Measurements from ENCODE around the gene CLPTM1L. TPM values are rescaled to one million over a fixed set of nuclear protein-coding genes. Genes with fewer than 3 reads are reported as not detected.

The CLPTM1L gene
- total RNA-seq, 1 donor from 2014 or later = 100 TPM

DNA sequence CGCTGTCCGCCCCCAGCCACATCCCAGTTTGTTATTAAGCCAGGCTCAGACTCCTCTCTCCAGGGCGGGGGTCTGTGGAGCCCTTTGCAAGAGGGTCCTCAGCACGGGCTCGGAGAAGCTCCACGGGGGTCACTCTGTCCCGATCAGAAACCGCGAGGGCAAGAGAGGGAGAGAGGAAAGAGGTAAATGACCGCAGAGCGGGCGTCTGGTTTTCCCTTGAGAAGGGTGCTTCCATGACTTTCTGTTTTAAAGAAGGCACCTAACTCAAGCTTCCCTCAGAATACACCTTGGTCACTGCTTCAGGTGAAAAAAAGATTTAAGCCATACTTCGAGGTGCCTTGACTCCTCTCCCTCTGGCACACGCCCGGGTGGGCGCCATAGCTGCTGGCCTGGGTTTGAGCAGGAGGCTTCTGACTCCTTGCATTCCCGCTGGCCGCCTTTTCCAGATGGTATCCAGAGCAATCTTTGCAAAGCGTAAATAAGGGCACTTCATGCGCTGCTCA is 44.3 kb downstream of the CLPTM1L start:
- Mint-ChIP-seq H3K27me3 (no peaks in the 10 kb centered on the region), H3K27ac (no peak overlapping the region), H3K4me1 (peaks cover 5% of the 10 kb centered on the region), H3K4me3 (no peak overlapping the region), H3K9me3 (peaks cover 4% of the 10 kb centered on the region), H3K36me3 (ENCODE audit: low read depth) (no peaks in the 10 kb centered on the region)
- TF ChIP-seq, protein P1, sequence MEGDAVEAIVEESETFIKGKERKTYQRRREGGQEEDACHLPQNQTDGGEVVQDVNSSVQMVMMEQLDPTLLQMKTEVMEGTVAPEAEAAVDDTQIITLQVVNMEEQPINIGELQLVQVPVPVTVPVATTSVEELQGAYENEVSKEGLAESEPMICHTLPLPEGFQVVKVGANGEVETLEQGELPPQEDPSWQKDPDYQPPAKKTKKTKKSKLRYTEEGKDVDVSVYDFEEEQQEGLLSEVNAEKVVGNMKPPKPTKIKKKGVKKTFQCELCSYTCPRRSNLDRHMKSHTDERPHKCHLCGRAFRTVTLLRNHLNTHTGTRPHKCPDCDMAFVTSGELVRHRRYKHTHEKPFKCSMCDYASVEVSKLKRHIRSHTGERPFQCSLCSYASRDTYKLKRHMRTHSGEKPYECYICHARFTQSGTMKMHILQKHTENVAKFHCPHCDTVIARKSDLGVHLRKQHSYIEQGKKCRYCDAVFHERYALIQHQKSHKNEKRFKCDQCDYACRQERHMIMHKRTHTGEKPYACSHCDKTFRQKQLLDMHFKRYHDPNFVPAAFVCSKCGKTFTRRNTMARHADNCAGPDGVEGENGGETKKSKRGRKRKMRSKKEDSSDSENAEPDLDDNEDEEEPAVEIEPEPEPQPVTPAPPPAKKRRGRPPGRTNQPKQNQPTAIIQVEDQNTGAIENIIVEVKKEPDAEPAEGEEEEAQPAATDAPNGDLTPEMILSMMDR (IDR thresholded peaks at IDR 0.05) = no peak
- DNase-seq (peak; percentile 9), ATAC-seq (ENCODE audit: low read depth) (no peak)
- ChIA-PET CTCF (no interaction called here), POLR2A (no interaction called here)
- intact Hi-C loops (cut with micrococcal nuclease) = no loop called here

DNA sequence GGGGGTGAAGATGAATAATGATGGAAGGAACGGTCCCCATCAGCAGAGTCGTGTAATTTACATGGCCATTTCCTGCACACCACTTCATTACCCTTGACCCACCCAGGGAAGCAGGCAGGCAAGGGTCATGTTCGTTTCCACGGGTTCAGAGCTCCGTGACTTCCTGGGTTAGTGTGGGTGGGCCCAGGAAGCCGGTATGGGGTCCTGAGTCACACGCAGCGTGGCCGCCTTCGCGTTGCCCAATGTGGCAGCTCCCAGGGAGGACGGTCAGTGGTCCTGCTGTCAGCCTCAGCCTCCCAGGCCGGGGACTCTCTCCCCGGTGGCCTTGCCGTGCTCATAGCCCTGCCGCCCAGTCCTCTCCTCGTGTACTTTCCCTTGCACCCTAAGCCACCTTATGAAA is 44.9 kb downstream of the CLPTM1L start:
- ChIA-PET POLR2A (no interaction called here), CTCF (no interaction called here)
- TF ChIP-seq, protein P1 (IDR thresholded peaks at IDR 0.05) = no peak
- no peak for ATAC-seq (ENCODE audit: low read depth)
- no peak overlapping the region for H3K4me3 Mint-ChIP-seq
- peaks cover 5% of the 10 kb centered on the region for H3K4me1 Mint-ChIP-seq
- DNase-seq = peak; percentile 10
- no peak overlapping the region for H3K27ac Mint-ChIP-seq
- peaks cover 4% of the 10 kb centered on the region for H3K9me3 Mint-ChIP-seq
- no peaks in the 10 kb centered on the region for H3K36me3 Mint-ChIP-seq (ENCODE audit: low read depth)
- no peaks in the 10 kb centered on the region for H3K27me3 Mint-ChIP-seq
- intact Hi-C loops (cut with micrococcal nuclease) = no loop called here

DNA sequence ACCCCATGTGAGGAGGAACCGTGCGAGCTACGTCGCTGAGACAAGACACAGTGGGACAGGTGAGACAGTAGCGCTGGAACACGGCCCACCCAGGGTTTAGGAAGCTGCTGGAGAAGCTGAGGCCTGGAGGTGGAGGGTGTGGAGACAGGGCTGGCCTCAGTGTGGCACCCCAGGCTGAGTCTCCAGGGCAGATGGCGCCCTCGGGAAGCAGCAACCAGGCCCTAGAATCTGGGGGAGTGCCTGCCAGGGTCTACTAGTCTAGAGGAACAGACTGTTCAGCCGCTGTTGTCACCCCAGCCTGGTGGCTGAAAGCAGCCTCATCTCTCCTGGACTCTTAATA is 45.4 kb downstream of the CLPTM1L start:
- DNase-seq (peak; percentile 1), ATAC-seq (ENCODE audit: low read depth) (no peak)
- Mint-ChIP-seq H3K27me3 (no peaks in the 10 kb centered on the region), H3K36me3 (ENCODE audit: low read depth) (no peaks in the 10 kb centered on the region), H3K27ac (no peak overlapping the region), H3K4me1 (peaks cover 5% of the 10 kb centered on the region), H3K9me3 (peaks cover 4% of the 10 kb centered on the region), H3K4me3 (no peak overlapping the region)
- ChIA-PET POLR2A (no interaction called here), CTCF (no interaction called here)
- intact Hi-C loops (cut with micrococcal nuclease) = no loop called here
- TF ChIP-seq, protein P1 (IDR thresholded peaks at IDR 0.05) = no peak

DNA sequence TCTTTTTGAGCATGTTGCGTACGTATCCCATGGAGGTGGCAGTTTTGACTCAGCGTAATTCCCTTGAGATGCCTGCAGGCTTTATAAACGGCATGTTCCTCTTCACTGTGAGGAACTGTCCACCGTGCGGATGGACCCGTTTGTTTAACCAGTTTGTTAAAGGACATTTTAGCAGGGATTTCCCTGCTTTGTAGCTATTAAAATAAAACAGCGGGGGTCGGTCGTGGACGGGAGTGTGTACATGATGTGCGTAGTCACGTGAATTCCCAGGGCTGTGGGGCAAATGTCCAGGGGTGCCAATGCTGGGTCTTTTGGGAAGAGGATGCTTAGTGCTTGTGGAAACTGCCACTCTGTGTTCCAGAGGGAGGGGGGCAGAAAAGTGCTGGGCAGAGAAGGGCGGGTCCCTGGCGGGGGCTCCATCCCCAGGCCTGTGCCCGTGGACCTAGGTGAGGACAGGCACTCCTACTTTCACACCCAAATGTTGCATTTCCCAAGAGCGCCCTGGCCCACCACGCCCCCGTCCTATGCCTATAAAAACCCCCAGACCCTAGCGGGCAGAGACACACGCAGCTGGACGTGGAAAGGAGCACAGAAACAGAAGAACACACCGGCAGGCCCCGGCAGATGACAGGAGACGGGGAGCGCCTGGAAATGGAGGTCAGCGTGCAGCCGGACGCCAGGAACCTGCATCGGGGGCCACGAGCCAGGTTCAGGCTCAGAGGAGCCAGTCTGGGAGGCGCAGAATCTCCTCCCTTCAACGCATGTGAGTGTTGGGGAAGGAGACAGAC is 46.0 kb downstream of the CLPTM1L start:
- intact Hi-C loops (cut with micrococcal nuclease) = no loop called here
- Mint-ChIP-seq H3K27ac (no peak overlapping the region), H3K4me3 (no peak overlapping the region), H3K27me3 (no peaks in the 10 kb centered on the region), H3K4me1 (peaks cover 5% of the 10 kb centered on the region), H3K9me3 (peaks cover 4% of the 10 kb centered on the region), H3K36me3 (ENCODE audit: low read depth) (no peaks in the 10 kb centered on the region)
- no peak for ATAC-seq (ENCODE audit: low read depth)
- CTCF ChIA-PET = no interaction called here
- POLR2A ChIA-PET = no interaction called here
- TF ChIP-seq, protein P1 (IDR thresholded peaks at IDR 0.05) = no peak
- peak; percentile 4 for DNase-seq

DNA sequence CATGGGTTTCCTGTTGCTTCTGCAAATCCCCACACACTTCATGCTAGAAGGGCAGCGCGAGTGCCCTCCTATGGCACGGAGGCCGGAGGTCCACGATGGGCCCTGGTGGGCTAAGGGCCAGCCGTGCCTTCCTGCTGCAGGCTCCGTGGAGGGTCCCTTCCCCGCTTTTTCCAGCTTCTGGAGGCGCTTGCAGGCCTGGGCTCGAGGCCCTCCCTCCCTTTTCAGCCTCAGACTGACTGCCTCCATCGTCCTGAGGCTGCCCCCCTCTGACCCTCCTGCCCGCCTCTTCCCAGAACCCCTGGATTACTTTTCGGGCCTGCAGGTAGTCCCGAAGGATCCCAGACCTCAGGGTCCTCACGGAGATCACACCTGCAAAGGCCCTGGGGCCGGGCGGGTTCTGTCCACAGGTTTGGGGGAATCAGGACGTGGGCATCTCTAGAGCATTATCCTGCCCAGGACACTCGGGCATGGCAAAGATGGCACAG is 46.8 kb downstream of the CLPTM1L start:
- ATAC-seq (ENCODE audit: low read depth) = no peak
- peak; percentile 6 for DNase-seq
- no peaks in the 10 kb centered on the region for H3K36me3 Mint-ChIP-seq (ENCODE audit: low read depth)
- peaks cover 2% of the 10 kb centered on the region for H3K27me3 Mint-ChIP-seq
- ChIA-PET POLR2A (no interaction called here), CTCF (no interaction called here)
- peaks cover 4% of the 10 kb centered on the region for H3K9me3 Mint-ChIP-seq
- no peak overlapping the region for H3K4me3 Mint-ChIP-seq
- intact Hi-C loops (cut with micrococcal nuclease) = no loop called here
- H3K27ac Mint-ChIP-seq = no peak overlapping the region
- peaks cover 7% of the 10 kb centered on the region for H3K4me1 Mint-ChIP-seq
- TF ChIP-seq, protein P1 (IDR thresholded peaks at IDR 0.05) = no peak
